Measurements from ENCODE around the gene REC8.

REC8 gene, protein sequence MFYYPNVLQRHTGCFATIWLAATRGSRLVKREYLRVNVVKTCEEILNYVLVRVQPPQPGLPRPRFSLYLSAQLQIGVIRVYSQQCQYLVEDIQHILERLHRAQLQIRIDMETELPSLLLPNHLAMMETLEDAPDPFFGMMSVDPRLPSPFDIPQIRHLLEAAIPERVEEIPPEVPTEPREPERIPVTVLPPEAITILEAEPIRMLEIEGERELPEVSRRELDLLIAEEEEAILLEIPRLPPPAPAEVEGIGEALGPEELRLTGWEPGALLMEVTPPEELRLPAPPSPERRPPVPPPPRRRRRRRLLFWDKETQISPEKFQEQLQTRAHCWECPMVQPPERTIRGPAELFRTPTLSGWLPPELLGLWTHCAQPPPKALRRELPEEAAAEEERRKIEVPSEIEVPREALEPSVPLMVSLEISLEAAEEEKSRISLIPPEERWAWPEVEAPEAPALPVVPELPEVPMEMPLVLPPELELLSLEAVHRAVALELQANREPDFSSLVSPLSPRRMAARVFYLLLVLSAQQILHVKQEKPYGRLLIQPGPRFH

DNA sequence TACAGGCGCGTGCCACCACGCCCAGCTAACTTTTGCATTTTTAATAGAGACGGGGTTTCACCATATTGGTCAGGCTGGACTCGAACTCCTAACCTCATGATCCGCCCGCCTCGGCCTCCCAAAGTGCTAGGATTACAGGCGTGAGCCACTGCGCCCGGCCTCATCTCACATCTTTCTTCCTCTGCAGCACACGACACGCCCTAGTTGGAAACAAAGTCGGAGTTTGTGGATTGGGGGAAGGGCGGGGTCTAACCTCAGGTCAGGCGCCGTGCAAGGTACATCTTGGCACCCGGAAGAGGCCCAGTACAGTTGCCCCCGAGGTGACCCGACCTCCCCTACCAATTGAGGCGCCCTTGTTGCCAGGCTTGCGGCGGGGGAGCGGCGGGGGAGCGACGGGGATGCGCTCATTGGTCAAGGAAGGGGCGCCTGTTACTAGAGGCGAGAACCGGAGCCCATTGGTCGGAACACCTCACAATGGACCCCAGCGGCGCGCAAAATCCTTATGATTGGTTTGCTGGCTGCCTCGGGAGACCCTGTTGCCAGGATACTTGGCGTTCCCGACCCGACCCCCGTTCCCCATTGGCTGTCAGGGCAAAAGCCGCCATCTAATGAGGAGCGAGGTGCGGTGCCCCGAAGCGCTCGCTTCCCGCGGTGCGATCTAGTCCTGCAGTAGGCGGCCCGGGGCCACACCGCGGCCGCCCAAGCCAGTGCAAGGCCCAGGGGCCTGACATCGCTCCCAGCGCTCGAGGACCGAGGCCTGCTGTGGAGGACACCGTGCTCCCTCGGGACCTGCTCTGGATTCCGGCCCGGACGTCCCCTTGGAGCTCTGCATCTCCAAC, at the start of gene REC8:
TSS of gene REC8 (plus strand) at position 659 of the 839 bp plus-strand sequence. CDS start 473 bp downstream, outside the sequence.
- peak; percentile 79 for DNase-seq

DNA sequence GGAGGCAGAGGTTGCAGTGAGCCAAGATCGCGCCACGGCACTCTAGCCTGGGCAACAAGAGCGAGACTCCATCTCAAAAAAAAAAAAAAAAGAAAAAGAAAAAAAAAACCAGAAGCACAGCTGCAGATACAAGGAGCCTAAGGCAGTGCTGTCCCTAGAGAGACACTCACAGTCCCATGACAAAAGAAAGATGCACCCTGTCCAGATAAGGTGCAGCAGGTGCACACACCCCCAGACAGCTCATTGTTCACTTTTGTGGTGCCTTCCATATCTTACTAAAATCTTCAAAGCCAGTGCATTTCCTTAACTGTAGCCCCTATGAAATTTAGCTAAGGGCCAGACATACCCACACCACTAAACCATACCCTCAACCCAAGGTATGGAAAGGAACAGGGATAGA, 49.5 kb upstream of the REC8 start:
- DNase-seq = no peak

DNA sequence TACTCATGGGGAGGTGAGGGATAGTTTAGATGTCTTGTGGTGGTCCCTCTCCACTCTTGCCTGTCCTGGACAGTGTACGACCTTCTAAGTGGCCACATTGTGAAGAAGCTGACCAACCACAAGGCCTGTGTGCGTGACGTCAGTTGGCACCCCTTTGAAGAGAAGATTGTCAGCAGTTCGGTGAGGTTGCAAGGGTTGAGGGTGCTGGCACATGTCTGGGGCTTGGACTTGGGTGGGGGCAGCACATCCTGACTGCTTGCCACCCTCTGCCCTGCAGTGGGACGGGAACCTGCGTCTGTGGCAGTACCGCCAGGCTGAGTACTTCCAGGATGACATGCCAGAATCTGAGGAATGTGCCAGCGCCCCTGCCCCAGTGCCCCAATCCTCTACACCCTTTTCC, 49.0 kb upstream of the REC8 start:
- DNase-seq = no peak

DNA sequence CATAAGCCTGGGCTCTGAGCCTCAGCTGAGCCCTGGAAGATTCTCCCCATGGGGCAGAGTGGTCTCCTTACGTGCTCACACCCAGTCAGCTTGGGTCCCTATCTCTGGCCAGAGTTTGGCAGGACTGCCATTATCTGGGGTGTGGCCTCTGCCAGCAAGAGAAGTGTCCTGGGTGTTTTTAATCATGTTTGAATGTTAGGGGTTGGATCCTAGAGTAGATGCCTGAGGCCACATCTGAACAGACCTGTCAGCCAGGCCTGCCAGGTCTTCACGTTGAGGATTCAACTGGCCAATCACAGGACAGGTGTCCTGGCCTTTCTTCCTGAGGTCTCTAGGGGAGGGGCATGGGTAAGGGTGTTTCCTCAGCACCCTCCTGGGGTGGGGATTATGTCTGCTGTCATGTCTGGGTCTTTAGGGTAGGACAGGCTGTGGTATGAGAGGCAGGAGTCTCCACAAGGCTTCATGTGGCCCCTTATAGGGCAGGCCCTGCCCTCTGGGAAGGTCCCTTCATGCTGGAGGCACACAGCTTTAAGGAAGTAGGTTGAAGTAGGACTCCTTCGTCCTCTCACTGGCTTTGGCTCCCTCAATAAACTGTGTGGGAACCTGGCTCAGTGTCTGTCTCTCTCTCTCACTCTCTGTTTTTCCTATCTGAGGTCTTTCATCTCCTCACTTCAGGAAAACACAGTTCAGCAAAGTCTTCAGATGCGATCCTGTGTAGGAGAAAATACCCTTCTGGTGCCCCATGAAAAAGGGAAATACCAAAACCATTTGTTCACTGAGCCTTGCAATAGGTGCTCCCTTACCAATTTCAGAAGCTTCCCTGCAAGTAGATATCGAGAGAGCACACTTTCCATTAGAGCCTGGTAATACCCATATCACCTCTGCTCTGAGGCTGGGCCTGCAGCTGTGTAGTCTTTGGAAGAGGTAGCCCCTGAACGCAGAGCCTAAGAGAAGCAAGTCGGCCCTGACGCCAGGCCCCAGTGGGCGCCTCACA, 48.2 kb upstream of the REC8 start:
- DNase-seq = no peak

DNA sequence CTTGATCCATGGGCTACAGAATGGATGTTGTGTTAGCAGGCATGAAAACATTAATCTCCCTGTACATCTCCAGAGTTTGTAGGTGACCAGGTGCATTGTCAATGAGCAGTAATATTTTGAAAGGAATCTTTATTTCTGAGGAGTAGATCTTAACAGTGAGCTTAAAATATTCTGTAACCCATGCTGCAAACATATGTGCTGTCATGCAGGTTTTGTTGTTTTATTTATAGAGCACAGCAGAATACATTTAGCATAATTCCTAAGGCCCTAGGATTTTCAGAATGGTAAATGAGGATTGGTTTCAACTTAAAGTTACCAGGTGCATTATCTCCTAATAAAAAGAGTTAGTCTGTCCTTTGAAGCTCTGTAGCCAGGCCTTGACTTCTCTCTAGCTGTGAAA, 44.9 kb upstream of the REC8 start:
- no peak for DNase-seq

DNA sequence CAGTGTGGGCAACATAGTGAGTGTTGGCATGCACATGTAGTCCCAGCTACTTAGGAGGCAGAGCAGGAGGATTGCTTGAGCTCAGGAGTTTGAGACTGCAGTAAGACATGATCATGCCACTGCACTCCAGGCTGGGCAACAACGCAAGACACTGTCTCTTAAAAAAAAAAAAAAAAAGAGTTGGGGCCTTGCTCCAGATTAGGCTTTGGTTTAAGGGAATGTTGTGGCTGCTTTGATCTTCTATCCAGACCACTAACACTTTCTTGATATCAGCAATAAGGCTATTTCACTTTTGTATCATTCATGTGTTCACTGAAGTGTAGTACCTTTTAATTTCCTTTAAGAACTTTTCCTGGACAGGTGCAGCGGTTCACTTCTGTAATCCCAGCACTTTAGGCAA, 44.2 kb upstream of the REC8 start:
- DNase-seq = no peak

DNA sequence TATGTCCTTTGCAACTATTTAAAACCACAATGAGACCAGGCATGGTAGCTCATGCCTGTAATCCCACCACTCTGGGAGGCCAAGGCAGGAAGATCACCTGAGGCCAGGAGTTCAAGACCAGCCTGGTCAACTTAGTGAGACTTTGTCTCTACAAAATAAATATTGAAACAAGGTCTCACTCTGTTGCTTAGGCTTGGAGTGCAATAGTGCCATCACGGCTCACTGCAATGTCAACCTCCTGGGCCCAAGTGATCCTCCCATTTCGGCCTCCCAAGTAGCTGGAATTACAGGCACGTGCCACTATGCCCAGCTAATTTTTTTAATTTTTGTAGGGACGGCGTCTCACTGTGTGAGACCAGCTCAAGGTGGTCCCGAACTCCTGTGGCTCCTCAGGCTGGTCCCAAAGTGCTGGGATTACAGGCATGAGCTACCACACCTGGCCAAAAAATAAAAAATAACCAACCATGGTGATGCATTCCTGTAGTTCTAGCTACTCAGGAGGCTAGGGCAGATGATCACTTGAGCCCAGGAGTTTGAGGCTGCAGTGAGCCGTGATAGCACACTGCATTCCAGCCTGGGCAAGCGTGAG, 42.4 kb upstream of the REC8 start:
- DNase-seq = no peak

DNA sequence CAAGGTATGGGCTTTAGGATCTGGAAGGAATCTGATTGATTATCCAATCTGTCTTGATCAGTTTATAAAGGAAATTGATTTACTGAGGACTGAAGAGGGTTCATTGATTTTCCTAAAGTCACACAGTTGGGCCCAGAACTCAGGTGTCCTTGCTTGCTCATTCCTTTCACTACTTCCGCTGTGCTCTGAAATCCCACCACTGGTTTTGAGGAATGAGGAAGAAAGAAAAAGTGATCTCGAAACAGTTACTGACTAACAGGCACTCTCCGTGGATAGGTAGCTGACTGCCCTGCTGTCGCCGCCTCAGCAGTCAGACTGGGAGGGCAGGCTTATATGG, 41.5 kb upstream of the REC8 start, which contains the start of gene FITM1:
TSS of gene FITM1 (plus strand) at position 280 of the 337 bp plus-strand sequence. CDS start 905 bp downstream, outside the sequence.
- DNase-seq = no peak

DNA sequence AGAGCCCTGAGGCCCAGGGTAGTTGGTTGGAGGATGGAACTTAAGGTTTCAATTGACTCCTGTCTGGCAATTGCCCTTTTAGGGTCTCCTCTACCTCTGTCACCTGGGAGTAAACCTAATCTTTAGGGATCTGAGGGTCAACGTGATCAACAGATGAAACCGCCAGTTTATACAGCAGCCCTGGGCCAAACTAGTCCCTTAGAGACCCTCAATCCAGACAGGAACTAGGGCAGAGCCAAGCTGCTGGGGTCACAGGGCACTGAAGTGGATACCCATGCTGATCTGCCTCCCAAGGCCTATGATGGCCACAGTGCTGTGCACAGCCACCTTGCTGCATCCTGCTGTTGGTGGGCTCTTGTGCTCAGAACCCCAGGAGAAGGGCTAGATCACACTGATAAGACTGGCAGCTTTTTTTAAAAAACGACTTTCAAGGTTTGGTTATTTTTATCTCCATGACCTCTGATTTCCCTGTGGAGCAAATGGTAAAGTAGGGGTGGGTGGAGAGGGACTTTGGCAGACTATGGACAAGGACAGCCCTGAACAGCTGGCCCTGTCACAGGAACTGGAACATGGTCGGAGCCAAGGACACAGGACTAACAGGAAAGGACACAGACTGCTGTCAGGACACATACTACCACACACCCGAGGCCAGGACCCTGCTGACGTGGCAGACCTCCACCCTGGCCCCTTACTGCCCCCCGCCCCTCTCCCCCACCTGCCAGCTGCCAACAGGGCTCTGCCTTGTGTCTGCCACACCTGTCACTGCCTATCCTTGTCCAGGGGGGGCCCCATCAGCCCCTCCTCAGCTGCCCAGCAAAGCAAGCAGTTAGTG, 40.9 kb upstream of the REC8 start:
- DNase-seq = no peak

DNA sequence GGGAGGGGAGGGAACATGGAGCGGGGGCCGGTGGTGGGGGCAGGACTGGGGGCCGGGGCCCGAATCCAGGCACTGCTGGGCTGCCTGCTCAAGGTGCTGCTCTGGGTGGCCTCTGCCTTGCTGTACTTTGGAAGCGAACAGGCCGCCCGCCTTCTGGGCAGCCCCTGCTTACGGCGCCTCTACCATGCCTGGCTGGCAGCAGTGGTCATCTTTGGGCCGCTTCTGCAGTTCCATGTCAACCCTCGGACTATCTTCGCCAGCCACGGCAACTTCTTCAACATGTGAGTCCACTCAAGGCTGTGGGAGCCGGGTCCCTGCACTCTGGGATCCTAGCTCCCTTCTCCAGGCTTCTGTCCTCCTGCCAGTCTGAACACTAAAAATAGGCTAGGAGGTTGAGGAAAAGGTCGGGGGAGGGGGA, 40.3 kb upstream of the REC8 start:
- DNase-seq = no peak

DNA sequence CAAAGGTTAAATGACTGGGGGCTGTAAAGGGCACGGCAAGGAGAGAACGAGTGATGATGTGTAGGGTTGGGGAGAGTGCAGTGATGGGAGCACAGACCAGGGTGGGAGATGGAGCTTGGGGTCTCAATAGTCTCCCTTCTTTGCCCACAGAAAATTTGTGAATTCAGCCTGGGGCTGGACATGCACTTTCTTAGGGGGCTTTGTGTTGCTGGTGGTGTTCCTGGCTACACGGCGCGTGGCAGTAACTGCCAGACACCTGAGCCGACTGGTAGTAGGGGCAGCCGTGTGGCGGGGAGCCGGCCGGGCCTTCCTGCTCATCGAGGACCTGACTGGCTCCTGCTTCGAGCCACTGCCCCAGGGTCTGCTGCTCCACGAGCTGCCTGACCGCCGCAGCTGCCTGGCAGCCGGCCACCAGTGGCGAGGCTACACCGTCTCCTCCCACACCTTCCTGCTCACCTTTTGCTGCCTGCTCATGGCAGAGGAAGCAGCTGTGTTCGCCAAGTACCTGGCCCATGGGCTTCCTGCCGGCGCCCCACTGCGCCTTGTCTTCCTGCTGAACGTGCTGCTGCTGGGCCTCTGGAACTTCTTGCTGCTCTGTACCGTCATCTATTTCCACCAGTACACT, 39.7 kb upstream of the REC8 start:
- DNase-seq = peak; percentile 44

DNA sequence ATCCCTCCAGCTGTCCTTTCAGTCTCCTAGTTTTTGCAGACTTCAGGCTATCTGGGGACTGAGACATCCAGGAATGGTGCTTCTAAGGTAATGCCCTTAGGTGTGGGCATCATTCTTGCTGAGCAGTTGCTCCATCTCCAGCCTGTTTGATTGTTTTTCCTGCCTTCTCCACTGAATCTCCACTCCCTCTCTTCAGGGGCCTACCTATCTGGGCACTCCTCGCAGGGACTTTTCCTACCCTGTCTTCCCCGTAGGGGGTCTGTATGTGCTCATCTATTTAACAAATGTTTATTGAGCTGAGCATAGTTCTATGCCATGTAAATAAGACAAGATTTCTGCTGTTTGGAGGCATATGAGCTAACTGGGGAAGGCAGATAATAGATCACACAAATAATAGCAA, 38.9 kb upstream of the REC8 start:
- no peak for DNase-seq

DNA sequence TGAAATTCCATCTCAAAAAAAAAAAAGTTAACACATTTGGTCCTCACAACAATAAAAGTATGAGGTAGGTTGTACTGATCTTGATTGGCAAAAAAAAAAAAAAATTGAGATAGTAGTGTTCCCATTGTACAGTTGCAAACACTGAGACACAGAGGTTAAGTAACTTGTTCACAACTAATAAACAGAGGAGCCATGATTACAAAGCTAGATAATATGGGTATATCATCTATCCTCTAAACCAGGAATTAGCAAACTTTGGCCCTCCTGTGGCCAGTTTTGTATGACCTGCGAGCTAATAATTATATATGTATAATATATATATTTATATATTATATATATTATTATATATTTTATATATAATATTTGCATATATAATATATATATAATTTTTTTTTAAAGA, 38.1 kb upstream of the REC8 start:
- no peak for DNase-seq

DNA sequence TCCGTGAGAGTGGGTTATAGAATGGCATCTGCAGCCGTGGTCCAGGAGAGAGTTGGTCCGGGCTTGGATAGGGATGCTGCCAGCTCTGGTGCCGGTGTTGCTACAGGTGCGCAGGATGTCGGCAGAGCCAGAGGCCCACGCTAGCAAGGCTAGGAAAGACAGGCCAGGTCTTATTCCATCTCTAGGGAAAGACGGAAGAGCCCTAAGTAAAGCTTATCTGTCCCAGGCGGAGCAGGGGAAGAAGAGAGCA, 36.4 kb upstream of the REC8 start:
- no peak for DNase-seq

DNA sequence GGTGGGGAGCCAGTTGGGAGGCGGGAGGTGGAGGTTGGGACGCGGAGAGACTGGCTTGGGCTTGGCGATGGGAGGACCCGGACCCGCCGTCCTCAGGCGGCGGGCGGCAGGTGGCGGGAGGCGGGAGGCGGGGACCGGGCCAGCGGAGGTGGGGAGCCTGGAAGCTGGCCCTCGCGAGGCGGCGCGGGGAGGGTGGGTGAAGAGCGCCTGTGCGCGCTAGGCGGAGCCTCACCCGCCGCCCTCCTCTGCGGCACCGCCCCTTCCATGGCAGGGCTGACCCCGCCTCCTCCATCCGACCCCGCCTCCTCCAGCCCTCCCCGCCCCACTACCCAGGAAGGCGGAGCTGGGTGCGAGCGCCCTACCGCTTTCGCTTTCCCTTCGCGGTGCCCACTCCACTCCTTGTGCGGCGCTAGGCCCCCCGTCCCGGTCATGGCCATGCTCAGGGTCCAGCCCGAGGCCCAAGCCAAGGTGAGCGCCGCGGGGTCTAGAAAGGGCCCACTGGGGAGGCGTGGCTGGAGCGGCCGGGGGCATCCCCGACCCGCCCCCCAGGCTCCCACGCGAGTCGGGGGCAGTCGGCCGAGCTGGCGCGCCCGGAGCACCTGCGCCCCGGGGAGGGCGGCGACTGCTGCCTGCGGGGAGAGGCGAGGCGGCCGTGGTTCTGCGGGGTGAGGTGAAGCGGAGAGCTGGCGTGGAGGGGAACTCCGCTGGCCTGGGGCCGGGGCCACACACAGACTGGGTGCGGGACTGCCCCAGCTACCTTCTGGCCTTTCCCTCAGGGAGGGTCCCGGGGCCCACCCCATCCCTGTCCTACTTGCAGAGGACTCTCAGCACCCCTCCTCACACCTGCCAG, 35.8 kb upstream of the REC8 start, which contains the start of gene PSME1:
TSS of gene PSME1 (plus strand) at position 361 of the 850 bp plus-strand sequence. CDS start at position 430, 69 bp downstream.
- peak; percentile 94 for DNase-seq

DNA sequence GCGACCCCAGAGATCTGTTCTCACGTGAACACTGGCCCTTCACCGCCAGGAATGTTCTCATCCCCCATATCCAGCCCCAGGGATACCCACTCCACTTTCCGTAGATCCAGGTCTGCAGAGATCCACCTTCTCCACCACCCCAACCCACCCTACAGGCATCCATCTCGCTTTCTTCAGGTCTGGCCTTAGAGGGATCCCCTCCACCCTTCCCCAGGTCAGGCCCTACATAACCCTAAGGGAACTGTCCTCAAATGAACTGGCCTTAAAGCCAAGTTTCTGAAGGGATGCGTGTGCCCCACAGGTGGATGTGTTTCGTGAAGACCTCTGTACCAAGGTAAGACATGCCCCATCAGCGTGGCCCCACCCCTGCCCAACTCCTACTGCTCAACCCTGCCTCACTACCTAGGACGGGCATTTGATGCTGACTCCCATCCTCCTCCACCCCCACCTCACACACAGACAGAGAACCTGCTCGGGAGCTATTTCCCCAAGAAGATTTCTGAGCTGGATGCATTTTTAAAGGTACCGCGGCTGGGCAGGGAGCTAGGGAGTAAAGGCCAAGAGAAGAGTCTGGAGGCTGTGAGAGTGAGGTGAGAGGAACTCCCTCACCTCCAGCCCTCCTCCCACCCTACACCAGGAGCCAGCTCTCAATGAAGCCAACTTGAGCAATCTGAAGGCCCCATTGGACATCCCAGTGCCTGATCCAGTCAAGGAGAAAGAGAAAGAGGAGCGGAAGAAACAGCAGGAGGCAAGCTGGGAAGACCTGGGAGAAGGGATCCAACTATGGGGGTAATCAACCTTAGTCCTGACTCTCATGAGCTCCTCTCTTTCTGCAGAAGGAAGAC, 35.0 kb upstream of the REC8 start:
- peak; percentile 46 for DNase-seq

DNA sequence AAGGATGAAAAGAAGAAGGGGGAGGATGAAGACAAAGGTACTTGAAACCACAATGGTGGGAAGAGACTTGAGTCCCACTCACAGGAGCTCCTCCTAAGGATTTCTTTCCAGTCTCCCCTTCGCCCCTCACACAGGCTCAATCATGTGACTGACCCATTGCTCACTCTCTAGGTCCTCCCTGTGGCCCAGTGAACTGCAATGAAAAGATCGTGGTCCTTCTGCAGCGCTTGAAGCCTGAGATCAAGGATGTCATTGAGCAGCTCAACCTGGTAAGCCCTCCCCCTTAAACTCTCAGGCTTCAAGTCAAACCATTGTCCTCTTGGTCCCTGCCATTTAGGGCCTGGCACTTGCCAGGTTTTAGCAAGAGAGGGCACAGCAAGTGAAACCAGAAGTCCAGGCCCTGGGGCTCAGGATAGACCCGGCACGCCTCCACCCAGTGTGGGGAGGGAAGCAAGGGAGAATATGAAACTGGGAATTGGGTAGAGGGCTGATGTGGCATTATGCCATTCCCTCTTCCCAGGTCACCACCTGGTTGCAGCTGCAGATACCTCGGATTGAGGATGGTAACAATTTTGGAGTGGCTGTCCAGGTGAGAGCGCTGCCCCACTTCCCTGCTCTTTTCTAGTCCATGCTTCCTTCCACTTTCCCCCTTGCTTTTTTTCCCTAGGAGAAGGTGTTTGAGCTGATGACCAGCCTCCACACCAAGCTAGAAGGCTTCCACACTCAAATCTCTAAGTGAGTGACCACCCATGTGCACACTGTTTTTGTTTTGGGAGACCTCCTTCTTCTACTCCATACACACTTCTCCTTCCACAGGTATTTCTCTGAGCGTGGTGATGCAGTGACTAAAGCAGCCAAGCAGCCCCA, 34.1 kb upstream of the REC8 start:
- no peak for DNase-seq

All from stimulated activated CD4-positive, alpha-beta T cell treated with anti-CD3 and anti-CD28 coated beads, Interleukin-15, amount 100 ng/mL, for 24 hours (primary cell).